Activated naive CD8-positive, alpha-beta T cell treated with anti-CD3 and anti-CD28 coated beads, Interleukin-2, amount 50 U/mL, for 16 hours (primary cell): ENCODE measurements around the gene ULK4.
"Not testable (repeated sequence)": the region's sequence is repeated elsewhere in the genome, so short reads cannot be mapped to it uniquely, and the experiment has no call there.

ENCODE experiments used
- DNase-seq: peaks from one replicate; pipeline ENCODE4 v3.0.0-alpha.2; 2020; ENCODE audit warnings: low read depth, low spot score

ULK4 gene

GRCh38 chr3:41960826-41961750 lies 815 bp downstream of the ULK4 start:
- DNase-seq = peak; percentile 16

GRCh38 chr3:41956574-41956973 lies 5.3 kb downstream of the ULK4 start:
- DNase-seq = no peak

- no peak for DNase-seq
Measured at GRCh38 chr3:41955192-41955591, 6.7 kb downstream of the ULK4 start.

GRCh38 chr3:41943311-41943843 lies 18.5 kb downstream of the ULK4 start:
- no peak for DNase-seq

GRCh38 chr3:41940393-41940792 lies 21.5 kb downstream of the ULK4 start:
- DNase-seq = no peak

- no peak for DNase-seq
Measured at GRCh38 chr3:41936384-41936783, 25.5 kb downstream of the ULK4 start.

- no peak for DNase-seq
Measured at GRCh38 chr3:41933154-41933676, 28.7 kb downstream of the ULK4 start.

GRCh38 chr3:41932464-41932863 lies 29.4 kb downstream of the ULK4 start:
- no peak for DNase-seq

- DNase-seq = no peak
Measured at GRCh38 chr3:41920406-41920965, 41.4 kb downstream of the ULK4 start.

- no peak for DNase-seq
Measured at GRCh38 chr3:41915353-41915752, 46.5 kb downstream of the ULK4 start.

GRCh38 chr3:41912280-41912679 lies 49.6 kb downstream of the ULK4 start:
- DNase-seq = no peak

GRCh38 chr3:41907330-41908073 lies 54.4 kb downstream of the ULK4 start:
- no peak for DNase-seq

GRCh38 chr3:41900265-41900664 lies 61.6 kb downstream of the ULK4 start:
- DNase-seq = no peak

- DNase-seq = no peak
Measured at GRCh38 chr3:41898631-41899030, 63.3 kb downstream of the ULK4 start.

GRCh38 chr3:41893977-41894376 lies 67.9 kb downstream of the ULK4 start:
- no peak for DNase-seq

- no peak for DNase-seq
Measured at GRCh38 chr3:41888368-41889076, 73.4 kb downstream of the ULK4 start.

GRCh38 chr3:41882956-41883355 lies 78.9 kb downstream of the ULK4 start:
- DNase-seq = no peak

GRCh38 chr3:41881233-41881821 lies 80.6 kb downstream of the ULK4 start:
- no peak for DNase-seq

- no peak for DNase-seq
Measured at GRCh38 chr3:41880387-41880786, 81.5 kb downstream of the ULK4 start.

GRCh38 chr3:41877741-41878140 lies 84.2 kb downstream of the ULK4 start:
- DNase-seq = not testable (repeated sequence)

- no peak for DNase-seq
Measured at GRCh38 chr3:41874022-41874421, 87.9 kb downstream of the ULK4 start.
